GM18499 (cell line): Measurements from ENCODE around the gene PPT1.

Experiments used
- ATAC-seq: cut with Tn5 transposase; IDR thresholded peaks from one replicate; pipeline ENCODE4 v1.9.1; 2021; ENCODE audit warnings: moderate number of reproducible peaks; ENCODE audit not compliant: insufficient read depth, unreplicated experiment

PPT1 gene

GRCh38 chr1:40096977-40097782 lies at the start of gene PPT1:
Gene PPT1 (minus strand): TSS chr1:40097252. CDS start chr1:40097238, 14 bp downstream.
- no peak for ATAC-seq

GRCh38 chr1:40143891-40144575 lies 47.0 kb upstream of the PPT1 start:
- no peak for ATAC-seq

- ATAC-seq = no peak
These were observed 45.0 kb upstream of the PPT1 start for GRCh38 chr1:40141878-40142535.

- ATAC-seq = no peak
These were observed 43.3 kb upstream of the PPT1 start for GRCh38 chr1:40140211-40140973.

GRCh38 chr1:40133839-40134238 lies 36.8 kb upstream of the PPT1 start:
- ATAC-seq = no peak

- no peak for ATAC-seq
These were observed 36.2 kb upstream of the PPT1 start for GRCh38 chr1:40133312-40133665.

- no peak for ATAC-seq
These were observed 35.6 kb upstream of the PPT1 start for GRCh38 chr1:40132383-40133311.

GRCh38 chr1:40130892-40131291 lies 33.8 kb upstream of the PPT1 start:
- no peak for ATAC-seq

- no peak for ATAC-seq
These were observed 25.8 kb upstream of the PPT1 start for GRCh38 chr1:40122855-40123254.

- no peak for ATAC-seq
These were observed 23.1 kb upstream of the PPT1 start for GRCh38 chr1:40120128-40120527.

- no peak for ATAC-seq
These were observed 17.3 kb upstream of the PPT1 start for GRCh38 chr1:40114400-40114799.

GRCh38 chr1:40110389-40110788 lies 13.3 kb upstream of the PPT1 start:
- no peak for ATAC-seq

GRCh38 chr1:40107290-40107959 lies 10.4 kb upstream of the PPT1 start:
- ATAC-seq = no peak

GRCh38 chr1:40105028-40105427 lies 8.0 kb upstream of the PPT1 start:
- no peak for ATAC-seq

GRCh38 chr1:40102896-40103295 lies 5.8 kb upstream of the PPT1 start:
- no peak for ATAC-seq

- ATAC-seq = no peak
These were observed 5.0 kb upstream of the PPT1 start for GRCh38 chr1:40102038-40102437.

GRCh38 chr1:40096646-40096976 lies 441 bp downstream of the PPT1 start:
- ATAC-seq = no peak

GRCh38 chr1:40095806-40096205 lies 1.2 kb downstream of the PPT1 start:
- no peak for ATAC-seq

GRCh38 chr1:40094466-40095110 lies 2.5 kb downstream of the PPT1 start:
- ATAC-seq = no peak
